HG02973 (cell line): ENCODE results near the gene RXRB.
"Not testable (repeated sequence)": the region's sequence is repeated elsewhere in the genome, so short reads cannot be mapped to it uniquely, and the experiment has no call there.

Experiments
- ATAC-seq: cut with Tn5 transposase; IDR thresholded peaks from one replicate; pipeline ENCODE4 v1.9.1; 2021; ENCODE audit warnings: moderate library complexity; ENCODE audit not compliant: unreplicated experiment

RXRB gene

GRCh38 chr6:33164665-33165373 lies 35.6 kb downstream of the RXRB start:
- ATAC-seq, result no peak

- no peak for ATAC-seq
These were observed 36.3 kb downstream of the RXRB start for GRCh38 chr6:33164176-33164575.

GRCh38 chr6:33163540-33163939 lies 36.9 kb downstream of the RXRB start:
- ATAC-seq, result no peak

- ATAC-seq, result no peak
These were observed 38.8 kb downstream of the RXRB start for GRCh38 chr6:33161354-33162331.

- no peak for ATAC-seq
These were observed 39.6 kb downstream of the RXRB start for GRCh38 chr6:33160728-33161344.

GRCh38 chr6:33160096-33160495 lies 40.4 kb downstream of the RXRB start:
- ATAC-seq, result no peak

GRCh38 chr6:33156964-33157363 lies 43.5 kb downstream of the RXRB start:
- no peak for ATAC-seq

GRCh38 chr6:33156561-33156960 lies 43.9 kb downstream of the RXRB start:
- ATAC-seq, result no peak

- ATAC-seq, result no peak
These were observed 46.1 kb downstream of the RXRB start for GRCh38 chr6:33154349-33154748.

GRCh38 chr6:33151050-33151449 lies 49.4 kb downstream of the RXRB start:
- no peak for ATAC-seq

- not testable (repeated sequence) for ATAC-seq
These were observed 49.9 kb downstream of the RXRB start for GRCh38 chr6:33150560-33150959.

GRCh38 chr6:33147807-33148666 lies 52.4 kb downstream of the RXRB start:
- ATAC-seq, result no peak

GRCh38 chr6:33144373-33144772 lies 56.1 kb downstream of the RXRB start:
- no peak for ATAC-seq
